GM19395 (cell line): ENCODE measurements around the gene FFAR2.
A peak's percentile ranks its signal among the peaks of the same experiment; 100 is the strongest.
"Not testable (repeated sequence)": the region's sequence is repeated elsewhere in the genome, so short reads cannot be mapped to it uniquely, and the experiment has no call there.

Experiments
- ATAC-seq: cut with Tn5 transposase; IDR thresholded peaks from one replicate; pipeline ENCODE4 v1.9.1; 2021; ENCODE audit warnings: mild to moderate bottlenecking, moderate library complexity; ENCODE audit not compliant: unreplicated experiment

The FFAR2 gene

GRCh38 chr19:35447606-35448469 lies at the start of gene FFAR2:
FFAR2 (plus strand) TSS chr19:35448257; CDS start chr19:35449715, 1,458 bp downstream.
- ATAC-seq, result no peak

- ATAC-seq, result no peak
Observed at GRCh38 chr19:35398570-35398969, 49.5 kb upstream of the FFAR2 start.

- no peak for ATAC-seq
Observed at GRCh38 chr19:35399231-35399630, 48.8 kb upstream of the FFAR2 start.

- ATAC-seq, result no peak
Observed at GRCh38 chr19:35399948-35400772, 47.9 kb upstream of the FFAR2 start.

GRCh38 chr19:35400773-35401100 lies 47.3 kb upstream of the FFAR2 start:
- ATAC-seq, result no peak

GRCh38 chr19:35401416-35401815 lies 46.6 kb upstream of the FFAR2 start:
- ATAC-seq, result not testable (repeated sequence)

- no peak for ATAC-seq
Observed at GRCh38 chr19:35403116-35403760, 44.8 kb upstream of the FFAR2 start.

- peak; percentile 65 for ATAC-seq
Observed at GRCh38 chr19:35404879-35405622, 43.0 kb upstream of the FFAR2 start.

GRCh38 chr19:35407619-35408018 lies 40.4 kb upstream of the FFAR2 start:
- no peak for ATAC-seq

GRCh38 chr19:35408284-35409171 lies 39.5 kb upstream of the FFAR2 start:
- ATAC-seq, result peak; percentile 70

- ATAC-seq, result no peak
Observed at GRCh38 chr19:35409191-35409590, 38.9 kb upstream of the FFAR2 start.

- no peak for ATAC-seq
Observed at GRCh38 chr19:35410487-35410886, 37.6 kb upstream of the FFAR2 start.

- ATAC-seq, result no peak
Observed at GRCh38 chr19:35414442-35414841, 33.6 kb upstream of the FFAR2 start.

GRCh38 chr19:35416331-35416730 lies 31.7 kb upstream of the FFAR2 start:
- no peak for ATAC-seq

- no peak for ATAC-seq
Observed at GRCh38 chr19:35417278-35417677, 30.8 kb upstream of the FFAR2 start.

GRCh38 chr19:35417713-35418534 lies 30.1 kb upstream of the FFAR2 start:
- no peak for ATAC-seq

- no peak for ATAC-seq
Observed at GRCh38 chr19:35419046-35419445, 29.0 kb upstream of the FFAR2 start.

- no peak for ATAC-seq
Observed at GRCh38 chr19:35419805-35420204, 28.3 kb upstream of the FFAR2 start.

- ATAC-seq, result no peak
Observed at GRCh38 chr19:35421362-35421761, 26.7 kb upstream of the FFAR2 start.
